A549 (cell line): ENCODE results near the gene NIPBL.

Experiments used
- MAZ ChIP-seq: fragments of 150-350 bp; IDR thresholded peaks from 2 replicates; pipeline ENCODE4 v1.6.1; 2014; ENCODE audit warnings: antibody characterized with exemption, low read depth, low read length, borderline replicate concordance
- NPAS2 ChIP-seq: fragments of 250-450 bp; sonication (Bioruptor Pico); IDR thresholded peaks from 2 replicates; pipeline ENCODE4 v1.8.0; 2022; ENCODE audit warnings: mild to moderate bottlenecking, moderate library complexity, borderline replicate concordance
- POLR2A ChIP-seq: IDR thresholded peaks from 2 replicates; pipeline ENCODE4 v1.6.1; 2012; ENCODE audit warnings: mild to moderate bottlenecking, low read length
- SMC3 ChIP-seq: fragments of >200 bp; sonication (Bioruptor Twin); formaldehyde crosslinking; IDR thresholded peaks from 3 replicates; pipeline ENCODE4 v1.6.1; 2018; ENCODE audit warnings: inconsistent platforms
- TF ChIP-seq, protein P1 (sequence below): fragments of >200 bp; sonication (Bioruptor Twin); formaldehyde crosslinking; IDR thresholded peaks from 3 replicates; pipeline ENCODE4 v1.5.1; 2016
- TF ChIP-seq, protein P2 (sequence below): fragments of 250-450 bp; sonication (Bioruptor Pico); IDR thresholded peaks from 2 replicates; pipeline ENCODE4 v1.5.0; 2021; ENCODE audit warnings: mild to moderate bottlenecking, moderate library complexity, borderline replicate concordance
- TF ChIP-seq, protein P3 (sequence below): IDR thresholded peaks from 2 replicates; pipeline ENCODE4 v1.6.1; 2012; ENCODE audit warnings: low read depth, borderline replicate concordance

DNA sequence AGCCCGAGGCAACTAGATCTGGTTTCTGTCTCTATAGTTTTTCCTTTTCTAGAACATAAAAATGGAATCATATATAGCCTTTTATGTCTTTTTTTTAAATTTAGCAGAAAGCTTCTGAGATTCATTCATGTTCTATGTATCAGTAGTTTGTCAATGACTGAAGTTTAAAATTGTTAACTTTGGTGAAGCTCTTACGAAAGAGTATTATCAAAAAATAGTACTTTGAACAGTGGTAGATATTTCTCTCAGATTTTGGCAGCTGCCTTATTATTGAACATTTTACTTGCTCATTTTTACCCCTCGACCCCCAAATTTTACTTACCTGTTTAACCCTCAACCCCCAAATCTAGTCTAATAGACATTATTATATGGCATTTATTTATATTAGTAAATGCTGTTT lies 10.2 kb downstream of the NIPBL start:
- TF ChIP-seq, protein P1, sequence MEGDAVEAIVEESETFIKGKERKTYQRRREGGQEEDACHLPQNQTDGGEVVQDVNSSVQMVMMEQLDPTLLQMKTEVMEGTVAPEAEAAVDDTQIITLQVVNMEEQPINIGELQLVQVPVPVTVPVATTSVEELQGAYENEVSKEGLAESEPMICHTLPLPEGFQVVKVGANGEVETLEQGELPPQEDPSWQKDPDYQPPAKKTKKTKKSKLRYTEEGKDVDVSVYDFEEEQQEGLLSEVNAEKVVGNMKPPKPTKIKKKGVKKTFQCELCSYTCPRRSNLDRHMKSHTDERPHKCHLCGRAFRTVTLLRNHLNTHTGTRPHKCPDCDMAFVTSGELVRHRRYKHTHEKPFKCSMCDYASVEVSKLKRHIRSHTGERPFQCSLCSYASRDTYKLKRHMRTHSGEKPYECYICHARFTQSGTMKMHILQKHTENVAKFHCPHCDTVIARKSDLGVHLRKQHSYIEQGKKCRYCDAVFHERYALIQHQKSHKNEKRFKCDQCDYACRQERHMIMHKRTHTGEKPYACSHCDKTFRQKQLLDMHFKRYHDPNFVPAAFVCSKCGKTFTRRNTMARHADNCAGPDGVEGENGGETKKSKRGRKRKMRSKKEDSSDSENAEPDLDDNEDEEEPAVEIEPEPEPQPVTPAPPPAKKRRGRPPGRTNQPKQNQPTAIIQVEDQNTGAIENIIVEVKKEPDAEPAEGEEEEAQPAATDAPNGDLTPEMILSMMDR = no peak
- TF ChIP-seq NPAS2 (CRISPR knock-in tag) (no peak), SMC3 (no peak), POLR2A (no peak), MAZ (no peak)
- TF ChIP-seq, protein P2, sequence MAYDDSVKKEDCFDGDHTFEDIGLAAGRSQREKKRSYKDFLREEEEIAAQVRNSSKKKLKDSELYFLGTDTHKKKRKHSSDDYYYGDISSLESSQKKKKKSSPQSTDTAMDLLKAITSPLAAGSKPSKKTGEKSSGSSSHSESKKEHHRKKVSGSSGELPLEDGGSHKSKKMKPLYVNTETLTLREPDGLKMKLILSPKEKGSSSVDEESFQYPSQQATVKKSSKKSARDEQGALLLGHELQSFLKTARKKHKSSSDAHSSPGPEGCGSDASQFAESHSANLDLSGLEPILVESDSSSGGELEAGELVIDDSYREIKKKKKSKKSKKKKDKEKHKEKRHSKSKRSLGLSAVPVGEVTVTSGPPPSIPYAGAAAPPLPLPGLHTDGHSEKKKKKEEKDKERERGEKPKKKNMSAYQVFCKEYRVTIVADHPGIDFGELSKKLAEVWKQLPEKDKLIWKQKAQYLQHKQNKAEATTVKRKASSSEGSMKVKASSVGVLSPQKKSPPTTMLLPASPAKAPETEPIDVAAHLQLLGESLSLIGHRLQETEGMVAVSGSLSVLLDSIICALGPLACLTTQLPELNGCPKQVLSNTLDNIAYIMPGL (CRISPR knock-in tag) = no peak
- TF ChIP-seq, protein P3, sequence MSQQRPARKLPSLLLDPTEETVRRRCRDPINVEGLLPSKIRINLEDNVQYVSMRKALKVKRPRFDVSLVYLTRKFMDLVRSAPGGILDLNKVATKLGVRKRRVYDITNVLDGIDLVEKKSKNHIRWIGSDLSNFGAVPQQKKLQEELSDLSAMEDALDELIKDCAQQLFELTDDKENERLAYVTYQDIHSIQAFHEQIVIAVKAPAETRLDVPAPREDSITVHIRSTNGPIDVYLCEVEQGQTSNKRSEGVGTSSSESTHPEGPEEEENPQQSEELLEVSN = no peak
